NCI-H748 (cell line): ENCODE data around the gene LYZL1.
"Not testable (repeated sequence)": the region's sequence is repeated elsewhere in the genome, so short reads cannot be mapped to it uniquely, and the experiment has no call there.

Experiments
- DNase-seq: peaks from one replicate; lab custom pipeline; 2025; ENCODE audit not compliant: unreplicated experiment; lab: John Stamatoyannopoulos, UW

LYZL1 gene

DNA sequence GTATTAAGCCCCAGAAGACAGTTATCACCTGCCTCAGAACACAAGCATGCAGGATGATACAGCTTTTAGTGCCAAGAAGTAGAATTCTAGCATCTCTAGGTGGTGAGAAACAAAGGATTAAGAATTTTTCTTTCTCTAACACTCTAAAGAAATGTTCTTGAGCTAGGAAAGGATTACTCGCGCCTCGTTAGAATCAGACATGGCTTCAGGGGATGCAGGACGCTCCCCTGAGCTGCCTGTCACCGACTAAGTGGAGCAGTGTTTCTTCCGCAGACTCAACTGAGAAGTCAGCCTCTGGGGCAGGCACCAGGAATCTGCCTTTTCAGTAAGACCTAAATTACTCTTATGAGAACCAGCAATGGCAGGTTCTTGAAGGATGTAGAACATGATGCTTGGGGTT, at the start of gene LYZL1:
Gene LYZL1 (plus strand): TSS at position 165 of the 400 bp plus-strand sequence. CDS start 2,798 bp downstream, outside the sequence.
- not testable (repeated sequence) for DNase-seq

DNA sequence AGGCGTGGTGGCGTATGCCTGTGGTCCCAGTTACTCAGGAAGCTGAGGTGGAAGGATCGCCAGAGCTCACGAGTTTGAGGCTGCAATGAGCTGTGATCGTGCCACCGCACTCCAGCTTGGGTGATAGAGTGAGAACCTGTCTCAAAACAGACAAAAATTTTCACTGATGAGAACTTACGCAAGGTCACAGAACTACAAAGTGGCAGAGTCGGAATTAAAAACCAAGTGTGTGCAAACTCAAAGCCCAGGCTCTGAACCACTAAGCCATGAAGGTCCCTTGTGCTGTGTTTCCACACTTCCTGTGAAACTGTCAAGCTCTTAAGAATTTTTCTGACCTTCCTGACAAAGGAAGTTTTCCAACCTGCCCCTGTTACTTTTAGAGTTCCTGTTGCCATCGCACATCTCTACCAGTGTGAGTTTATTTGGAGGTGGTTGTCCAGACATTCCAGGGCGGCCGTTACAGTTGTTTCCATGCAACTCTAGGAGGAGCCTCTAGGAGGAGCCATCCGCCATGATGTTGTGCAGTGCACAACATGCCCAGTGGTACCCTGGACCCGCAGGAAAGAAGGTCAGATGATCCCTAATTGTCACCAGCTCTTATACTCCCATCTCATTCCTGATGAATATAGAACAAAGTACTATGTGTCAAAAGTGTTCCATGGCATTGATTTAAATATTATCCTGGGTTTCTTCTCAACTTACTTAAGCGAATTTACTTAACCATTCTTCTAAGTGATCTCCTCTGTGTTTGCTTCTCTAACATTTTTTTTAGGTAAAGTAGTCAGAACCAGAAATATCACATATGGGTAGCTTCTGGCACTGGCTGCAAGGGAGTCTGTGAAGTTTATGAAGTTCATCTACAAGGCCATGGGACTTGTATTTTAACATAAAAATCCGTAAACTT, 49.0 kb upstream of the LYZL1 start:
- DNase-seq = peak; percentile 6

DNA sequence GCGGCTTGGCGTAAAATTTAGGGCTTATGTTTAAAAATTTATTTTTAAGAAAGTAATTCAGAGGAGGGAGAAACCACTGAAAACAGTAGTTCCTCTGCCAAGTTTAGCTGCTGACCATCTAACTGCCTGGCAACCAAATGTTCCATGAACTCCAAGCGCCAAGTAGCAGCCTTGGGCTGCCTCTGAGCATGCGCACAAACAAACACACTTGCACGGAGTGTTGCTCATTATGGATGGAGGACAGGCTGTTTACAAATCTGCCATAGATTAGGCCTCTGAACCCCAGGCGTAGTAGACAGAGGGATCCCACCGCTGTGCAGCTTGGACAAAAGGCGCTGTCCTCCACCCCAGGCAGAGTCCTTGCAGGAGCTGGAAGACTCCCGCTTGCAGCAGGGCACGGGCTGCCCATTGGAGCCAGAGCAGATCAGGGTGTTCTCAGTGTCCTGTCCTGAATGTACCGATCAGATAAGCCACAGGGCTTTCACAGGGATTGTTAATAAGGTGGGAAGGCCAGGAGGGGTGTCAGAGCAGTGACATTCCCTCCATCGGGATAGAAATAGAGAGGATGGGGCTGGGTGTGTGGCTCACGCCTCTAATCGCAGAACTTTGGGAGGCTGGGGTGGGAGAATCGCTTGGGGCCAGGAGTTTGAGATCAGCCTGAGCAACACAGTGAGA, 47.7 kb upstream of the LYZL1 start:
- no peak for DNase-seq

DNA sequence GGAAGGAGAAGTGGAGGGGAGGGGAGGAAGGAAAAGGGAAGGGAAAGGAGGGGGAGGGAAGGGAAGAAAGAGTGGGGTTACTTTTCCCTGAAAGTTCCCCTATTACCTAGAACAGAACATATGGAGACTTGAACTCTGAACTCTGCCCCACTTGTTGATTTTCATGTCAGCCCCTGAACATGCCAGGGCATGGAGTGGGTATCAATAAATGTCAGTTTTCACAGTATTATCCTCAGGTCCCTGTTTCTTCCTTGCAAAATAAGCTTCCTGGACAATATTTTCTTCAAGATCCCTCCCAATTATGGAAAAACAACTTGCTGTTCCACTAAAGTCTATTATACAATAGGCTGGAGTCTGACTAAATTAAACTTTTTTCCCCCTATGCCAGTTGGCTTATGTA, 46.9 kb upstream of the LYZL1 start:
- DNase-seq = no peak

DNA sequence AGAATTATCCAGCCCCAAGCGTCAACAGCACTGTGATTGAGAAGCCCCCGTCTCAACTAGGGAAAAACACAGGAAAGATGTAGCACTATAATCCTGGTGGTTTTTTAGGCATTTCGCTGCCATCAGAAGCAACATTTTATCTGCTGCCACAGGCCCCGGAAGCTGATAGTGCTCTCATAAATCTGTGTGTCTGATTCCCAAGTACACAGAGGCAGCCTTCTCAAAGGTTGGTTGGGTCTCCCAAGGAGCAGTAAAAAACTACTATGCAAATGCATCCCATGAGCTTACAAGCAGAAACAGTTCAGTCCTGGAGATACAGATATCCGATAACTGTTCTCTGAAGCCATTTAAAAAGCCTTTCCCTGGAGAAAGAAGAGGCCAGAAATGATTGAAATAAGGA, 45.8 kb upstream of the LYZL1 start:
- no peak for DNase-seq

DNA sequence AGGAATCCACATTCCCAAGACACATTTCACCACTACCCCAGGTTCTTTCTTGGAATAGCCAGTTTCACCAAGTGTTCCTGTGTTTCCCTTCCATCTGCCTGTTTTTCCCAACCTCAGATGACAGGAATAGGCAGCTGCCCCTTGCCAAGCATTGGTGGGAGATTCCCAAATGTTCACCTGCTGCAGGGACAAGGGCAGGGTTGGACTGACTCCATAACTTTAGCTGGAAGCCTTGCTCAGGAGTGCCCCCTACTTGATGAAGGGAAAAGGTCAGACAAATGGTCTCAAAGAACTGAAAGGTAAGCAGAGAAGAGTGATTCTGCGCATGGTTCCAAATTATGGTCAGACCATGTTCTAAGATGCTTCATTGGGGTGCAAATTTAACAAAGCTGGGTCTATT, 45.1 kb upstream of the LYZL1 start:
- peak; percentile 33 for DNase-seq

DNA sequence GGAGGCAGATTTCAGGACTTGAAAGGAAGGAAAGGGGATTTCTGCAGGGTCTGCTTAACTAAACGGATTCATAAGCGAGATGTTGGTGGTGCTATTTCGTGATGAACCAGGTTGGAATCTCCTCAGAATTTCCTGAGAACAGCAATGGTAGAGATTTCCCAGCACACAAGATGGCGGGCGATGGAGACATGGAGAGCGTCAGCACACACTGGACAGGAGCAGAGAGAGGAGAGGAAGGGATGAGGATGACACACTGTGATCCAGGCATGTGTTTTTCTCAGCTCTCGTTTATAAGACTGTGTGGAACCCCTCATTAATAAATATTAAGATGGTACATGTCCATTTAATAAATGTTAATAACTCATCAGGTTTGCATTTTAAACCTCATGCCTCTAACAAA, 43.9 kb upstream of the LYZL1 start:
- DNase-seq = no peak

DNA sequence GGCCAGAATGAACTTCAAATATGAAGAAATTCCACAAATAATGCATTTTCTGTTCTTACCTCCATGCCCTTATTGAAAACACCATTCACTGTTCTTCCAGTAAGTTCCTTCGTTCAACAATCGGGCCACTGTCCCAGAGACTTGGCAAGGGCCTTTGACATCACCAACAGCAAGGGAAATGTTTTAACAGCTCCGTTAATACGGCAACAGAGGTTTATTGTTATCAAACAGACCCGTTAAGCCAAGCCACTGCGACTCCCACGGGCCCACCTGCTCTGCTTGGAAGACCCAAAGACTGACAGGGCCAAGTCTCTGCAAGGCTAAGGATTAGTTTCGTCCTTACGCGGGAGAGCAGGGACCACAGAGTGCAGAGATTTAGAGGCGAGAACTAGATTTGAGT, 43.4 kb upstream of the LYZL1 start:
- DNase-seq = no peak

DNA sequence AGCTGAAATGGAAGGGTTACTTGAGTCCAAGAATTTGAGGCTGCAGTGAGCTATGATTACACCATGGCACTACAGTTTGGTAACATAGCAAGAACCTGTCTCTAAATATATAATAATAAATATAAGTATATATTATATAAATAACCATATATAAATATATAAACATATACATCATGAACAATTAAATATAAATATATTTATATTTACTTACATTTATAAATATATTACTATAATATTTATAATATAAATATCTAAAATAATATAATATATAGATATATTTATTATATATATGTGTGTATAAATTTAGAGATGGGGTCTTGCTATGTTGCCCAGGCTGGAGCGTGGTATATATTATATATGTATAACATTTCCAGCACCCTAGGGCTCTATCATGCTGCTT, 42.4 kb upstream of the LYZL1 start:
- no peak for DNase-seq

DNA sequence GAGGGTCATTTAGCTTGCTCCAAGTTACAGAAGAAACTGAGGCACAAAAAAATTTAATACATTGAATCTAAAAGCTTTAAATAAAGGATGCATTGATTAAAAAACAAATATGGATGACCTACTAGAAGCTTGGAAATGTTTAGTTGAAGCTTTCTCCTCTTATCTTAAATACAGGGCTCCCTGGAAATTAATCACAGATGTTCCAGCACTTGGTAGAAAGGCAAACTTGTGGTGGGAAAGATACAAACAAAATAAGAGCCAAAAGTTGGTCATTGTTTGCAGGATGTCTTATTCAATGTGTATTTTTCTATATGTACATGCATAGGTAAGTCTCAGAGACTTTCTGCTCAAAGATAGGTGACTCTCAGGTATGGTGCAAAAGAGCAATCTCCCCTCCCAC, 40.7 kb upstream of the LYZL1 start:
- DNase-seq = no peak

DNA sequence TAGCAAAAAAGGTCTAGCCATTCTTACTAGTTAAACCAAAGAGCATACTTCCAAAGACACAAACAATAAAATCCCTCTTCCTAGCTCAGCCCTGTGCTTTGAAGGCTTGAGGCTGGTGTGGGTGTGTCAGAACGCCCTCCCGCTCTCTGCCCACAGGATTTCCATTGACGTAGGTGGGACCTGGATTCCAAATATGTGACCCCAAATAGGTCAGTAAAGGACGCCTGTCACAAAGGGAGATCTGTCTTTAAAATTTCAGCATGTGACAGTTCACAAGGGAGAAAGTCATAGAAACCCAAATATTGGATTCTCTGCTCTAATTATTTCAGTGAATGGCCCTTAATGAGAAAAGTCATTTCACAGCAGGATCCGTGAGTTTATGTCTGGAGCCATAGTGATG, 39.9 kb upstream of the LYZL1 start:
- DNase-seq = no peak

DNA sequence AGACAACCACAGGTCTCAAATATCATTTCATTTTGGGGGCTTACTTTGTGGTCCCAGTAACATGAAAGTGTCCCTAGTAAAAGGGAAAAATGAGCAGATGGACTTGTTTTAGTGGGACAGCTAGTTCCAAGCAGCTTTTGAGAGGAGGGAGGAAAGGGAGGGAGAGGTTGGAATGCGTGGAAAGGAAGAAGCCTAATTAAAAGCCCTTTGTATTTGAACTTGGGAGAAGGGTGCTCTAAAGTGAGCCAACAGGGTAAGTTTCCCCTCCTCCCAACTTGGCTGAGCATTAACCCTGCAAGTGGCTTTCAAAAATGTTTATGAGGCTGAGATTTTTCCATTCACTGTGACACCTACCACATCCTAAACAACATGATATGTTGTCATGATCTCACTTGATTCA, 38.8 kb upstream of the LYZL1 start:
- DNase-seq = no peak

DNA sequence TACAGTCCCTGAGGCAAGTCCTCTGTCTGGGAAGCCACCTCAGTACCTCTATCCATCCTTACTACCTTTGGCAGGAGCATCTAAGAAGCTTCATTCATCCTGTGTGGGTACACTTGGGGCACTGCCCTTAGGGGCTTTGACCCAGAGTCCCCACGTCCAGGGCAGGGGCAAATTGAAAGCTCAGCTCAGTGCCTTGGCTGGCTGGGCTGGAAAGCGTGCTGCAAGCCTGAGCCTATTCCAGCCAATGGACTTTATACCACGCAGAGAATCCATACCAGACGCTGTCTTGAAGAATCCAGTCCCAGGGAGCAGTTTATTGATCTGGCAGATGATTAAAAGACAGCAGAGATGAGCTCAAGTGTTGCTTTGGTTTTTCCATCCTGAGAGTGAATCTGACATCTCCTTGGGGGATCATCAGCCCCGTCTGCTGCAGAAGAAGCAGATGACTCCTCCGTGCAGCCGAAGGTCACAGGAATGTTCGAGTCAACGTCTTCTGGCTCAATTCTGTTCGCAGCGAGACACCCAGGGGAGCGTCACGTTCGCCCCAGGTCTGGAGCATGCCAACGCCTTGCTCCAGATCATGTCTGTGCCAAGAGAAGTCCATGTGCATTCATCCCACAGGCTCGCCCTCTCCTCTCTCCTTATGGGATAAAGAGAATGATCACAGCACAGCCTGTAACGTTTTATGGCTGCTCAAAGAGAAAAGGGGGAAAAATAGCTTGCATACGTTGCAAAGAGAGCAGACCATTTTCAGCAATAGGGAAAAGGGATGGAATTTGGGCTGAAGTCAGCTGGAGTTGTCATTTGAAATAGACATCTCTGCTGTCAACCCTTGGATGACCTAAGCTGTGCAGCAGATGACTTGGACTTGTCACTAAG, 35.8 kb upstream of the LYZL1 start:
- DNase-seq = no peak

DNA sequence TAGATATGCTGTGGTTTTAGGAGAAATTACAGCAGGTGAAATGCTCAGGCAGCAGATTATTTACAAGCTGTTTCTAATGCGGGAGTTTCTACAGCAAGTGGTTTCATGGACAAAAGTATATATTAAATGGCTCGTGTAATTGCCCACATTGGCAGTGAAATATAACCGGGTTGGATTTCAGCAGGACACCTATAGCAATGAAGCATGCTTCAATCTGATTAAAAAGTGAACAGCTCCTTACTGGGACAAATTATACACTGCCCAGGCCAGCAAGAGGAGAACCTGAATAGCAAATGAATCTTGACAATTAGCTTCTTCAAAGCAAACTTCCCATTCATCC, 35.2 kb upstream of the LYZL1 start:
- no peak for DNase-seq

DNA sequence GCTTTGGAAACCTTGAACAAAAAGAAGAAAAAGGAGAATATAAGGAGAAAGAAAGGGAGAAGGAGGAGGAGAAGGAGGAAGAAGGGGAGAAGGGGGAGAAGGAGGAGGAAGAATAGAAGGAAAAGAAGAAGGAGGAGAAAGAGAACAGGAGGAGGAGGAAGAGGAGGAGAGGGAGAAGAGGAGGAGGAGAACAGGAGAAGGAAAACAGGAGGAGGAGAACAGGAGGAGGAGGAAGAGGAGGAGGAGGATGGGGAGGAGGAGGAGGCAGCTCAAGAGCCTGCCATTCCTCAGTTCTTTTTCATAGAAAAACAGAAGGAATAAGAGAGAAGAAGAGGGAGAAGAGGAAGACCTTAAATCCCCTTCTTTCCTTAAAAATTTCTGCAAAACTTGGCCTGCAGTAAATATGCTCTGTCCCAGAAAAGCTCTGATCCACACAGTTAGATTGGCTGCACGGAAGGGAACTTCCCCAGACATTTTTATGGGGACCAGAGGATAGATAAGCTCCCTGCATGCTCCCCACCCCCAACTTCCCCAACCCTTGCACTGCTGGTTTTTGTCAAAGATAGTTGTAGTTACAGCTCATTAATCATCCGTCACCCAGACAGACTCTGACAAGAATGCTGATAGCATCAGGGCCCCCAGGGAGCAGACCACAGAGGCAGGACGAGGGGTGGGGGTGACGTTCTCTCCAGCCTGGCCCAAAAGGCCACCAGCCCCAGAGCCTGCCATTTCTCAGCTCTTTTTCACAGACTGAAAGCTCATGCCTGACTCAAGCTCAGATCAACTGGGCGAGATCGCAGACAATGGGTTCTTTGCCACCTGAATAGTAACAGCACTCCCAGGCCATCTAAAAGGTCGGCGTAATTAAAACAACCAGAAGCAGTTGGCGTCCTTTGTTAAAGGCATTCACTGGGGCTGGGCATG, 34.5 kb upstream of the LYZL1 start:
- DNase-seq = peak; percentile 24

DNA sequence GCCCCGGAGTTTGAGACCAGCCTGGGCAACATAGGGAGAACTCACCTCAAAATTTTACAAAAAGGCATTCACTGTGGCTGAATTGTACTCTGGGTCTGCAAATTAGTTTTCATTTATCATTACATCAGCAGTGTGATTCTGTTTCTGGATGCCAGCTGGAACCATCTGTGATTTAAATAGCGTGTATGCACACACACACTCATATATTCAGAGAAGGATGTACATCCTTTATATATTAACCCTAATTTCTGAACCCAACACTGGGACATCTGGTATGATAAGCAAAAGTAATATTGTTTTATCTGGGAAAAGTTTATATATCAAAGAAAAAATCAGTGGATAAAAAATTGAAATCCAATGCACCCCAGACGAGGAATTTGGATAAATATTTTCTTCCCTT, 33.8 kb upstream of the LYZL1 start:
- DNase-seq = no peak

DNA sequence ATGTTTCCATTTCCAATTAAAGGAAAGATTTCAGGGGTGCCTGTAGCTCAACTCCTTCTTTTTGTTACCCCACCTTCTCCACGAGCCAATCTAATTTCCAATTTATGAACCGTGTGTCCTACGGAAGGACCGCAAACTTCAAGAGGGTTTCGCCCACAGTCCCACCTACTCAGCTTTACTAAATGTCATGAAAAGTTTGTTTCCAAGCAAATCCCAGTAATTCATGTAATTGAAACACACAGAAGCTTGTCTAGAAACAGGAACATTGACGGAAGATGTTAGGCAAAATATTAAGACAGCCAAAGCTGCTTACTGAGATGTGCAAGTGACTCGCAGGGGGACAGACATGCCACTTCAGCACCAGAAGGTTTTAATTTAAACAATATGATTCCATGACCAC, 32.9 kb upstream of the LYZL1 start:
- DNase-seq = no peak

DNA sequence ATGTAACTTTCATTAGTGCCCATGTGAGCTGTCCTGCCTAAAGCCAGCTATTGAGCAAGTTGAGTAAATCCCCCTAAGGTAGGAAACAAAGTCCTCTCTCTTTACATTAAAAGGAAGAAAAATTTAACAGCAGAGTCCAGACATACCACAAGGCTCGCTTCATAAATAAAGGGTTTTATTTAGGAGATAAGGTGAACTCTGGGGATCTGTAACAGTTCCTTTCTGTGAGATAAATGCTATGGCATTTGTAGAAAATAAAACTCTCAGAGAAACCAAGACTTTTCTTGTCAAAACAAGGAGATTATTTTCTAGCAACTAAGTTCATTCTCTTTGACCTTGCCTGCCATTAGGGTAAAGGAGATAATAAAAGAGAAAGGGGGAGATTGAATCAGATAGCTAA, 32.3 kb upstream of the LYZL1 start:
- DNase-seq = no peak

DNA sequence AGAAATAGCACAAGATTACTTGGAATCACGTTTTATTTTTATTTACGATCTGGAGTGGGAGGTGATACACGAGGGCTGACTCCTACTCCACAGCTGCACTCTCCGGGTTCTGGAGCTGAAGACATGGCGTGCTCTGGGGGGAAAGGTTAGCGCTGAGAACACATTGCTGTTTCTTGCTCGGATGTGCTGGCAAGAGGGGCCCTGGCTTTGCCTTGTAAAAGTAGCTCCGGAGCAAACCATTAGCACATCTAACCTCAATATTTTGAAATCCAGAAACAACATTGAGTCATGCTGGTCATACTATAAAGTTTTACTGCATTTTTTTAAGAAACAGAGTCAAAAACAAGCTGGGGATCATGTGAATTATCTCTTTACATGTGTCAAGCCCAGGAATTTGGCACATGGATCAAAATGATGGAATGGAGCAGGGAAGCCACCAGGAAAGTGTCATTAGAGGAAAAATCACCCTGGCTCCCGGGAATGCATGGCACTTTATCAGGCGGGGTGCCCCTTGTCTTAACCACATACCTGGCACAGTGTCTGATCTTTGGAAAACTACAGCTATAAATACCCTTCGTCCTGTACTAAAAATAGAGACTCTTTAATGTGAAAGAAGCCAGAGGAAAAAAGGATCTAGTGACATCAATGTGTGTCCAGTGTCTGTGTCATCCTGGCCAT, 31.6 kb upstream of the LYZL1 start:
- DNase-seq = no peak

DNA sequence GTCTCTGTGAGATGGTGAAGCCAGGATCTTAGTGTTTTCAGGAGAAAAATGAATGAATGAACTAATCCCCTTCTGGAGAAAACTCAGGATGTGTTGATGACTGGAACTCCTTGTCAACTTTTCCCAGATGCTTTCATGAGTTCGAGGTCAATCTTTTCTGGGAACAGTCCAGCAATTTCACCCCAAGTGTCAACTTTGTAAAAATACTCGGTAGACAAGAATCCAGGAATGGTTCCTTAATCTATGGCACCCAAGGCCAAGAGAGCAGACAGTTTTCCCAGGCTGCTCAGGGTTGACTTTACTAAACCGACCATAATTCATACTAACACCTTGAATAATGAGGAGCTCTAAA, 31.1 kb upstream of the LYZL1 start:
- no peak for DNase-seq
